ENCODE results near the gene KRTAP19-3. TPM values are rescaled to one million over a fixed set of nuclear protein-coding genes. Genes with fewer than 3 reads are reported as not detected.
"Not testable (repeated sequence)": the region's sequence is repeated elsewhere in the genome, so short reads cannot be mapped to it uniquely, and the experiment has no call there.

KRTAP19-3 gene
- total RNA-seq, result not detected

GRCh38 chr21:30491963-30492428 is at the start of gene KRTAP19-3:
Gene KRTAP19-3 (minus strand): TSS chr21:30492013. CDS start chr21:30491957, 56 bp downstream.
- DNase-seq (ENCODE audit: low spot score) (no peak), ATAC-seq (no peak)
- intact Hi-C loops (cut with DNase I), result no loop called here

- ATAC-seq, result no peak
Observed at GRCh38 chr21:30518876-30519275, 27.1 kb upstream of the KRTAP19-3 start.

GRCh38 chr21:30515681-30516080 is 23.9 kb upstream of the KRTAP19-3 start:
- no peak for ATAC-seq
- intact Hi-C loops (cut with DNase I), result no loop called here
- DNase-seq (ENCODE audit: low spot score), result no peak

More at GRCh38 chr21:30518876-30519275, 27.1 kb upstream of the KRTAP19-3 start:
- intact Hi-C loops (cut with DNase I), result no loop called here
- DNase-seq (ENCODE audit: low spot score), result no peak

- intact Hi-C loops (cut with DNase I); DNase-seq (ENCODE audit: low spot score); ATAC-seq: not testable (repeated sequence)
Observed at GRCh38 chr21:30505621-30506205, 13.9 kb upstream of the KRTAP19-3 start.

- ATAC-seq, result no peak
- no peak for DNase-seq (ENCODE audit: low spot score)
- intact Hi-C loops (cut with DNase I), result no loop called here
Observed at GRCh38 chr21:30502041-30502440, 10.2 kb upstream of the KRTAP19-3 start, which contains the start of gene KRTAP19-5. Gene KRTAP19-5 (minus strand): TSS chr21:30502141. CDS start chr21:30502090, 51 bp downstream.

GRCh38 chr21:30497065-30497464 is 5.3 kb upstream of the KRTAP19-3 start, which contains the start of gene KRTAP19-4:
Gene KRTAP19-4 (minus strand): TSS chr21:30497165. CDS start chr21:30497110, 55 bp downstream.
- intact Hi-C loops (cut with DNase I), result no loop called here
- no peak for ATAC-seq
- no peak for DNase-seq (ENCODE audit: low spot score)

- ATAC-seq, result no peak
- intact Hi-C loops (cut with DNase I), result no loop called here
Observed at GRCh38 chr21:30487336-30487735, 4.5 kb downstream of the KRTAP19-3 start, which contains the start of gene KRTAP19-2. Gene KRTAP19-2 (minus strand): TSS chr21:30487436. CDS start chr21:30487348, 88 bp downstream.

GRCh38 chr21:30486180-30486579 is 5.6 kb downstream of the KRTAP19-3 start:
- intact Hi-C loops (cut with DNase I), result no loop called here
- ATAC-seq, result no peak
- DNase-seq (ENCODE audit: low spot score), result no peak

More at GRCh38 chr21:30487336-30487735, 4.5 kb downstream of the KRTAP19-3 start, which contains the start of gene KRTAP19-2:
- no peak for DNase-seq (ENCODE audit: low spot score)

- no peak for DNase-seq (ENCODE audit: low spot score)
- ATAC-seq, result no peak
- intact Hi-C loops (cut with DNase I), result no loop called here
Observed at GRCh38 chr21:30482130-30482529, 9.7 kb downstream of the KRTAP19-3 start.

- no peak for DNase-seq (ENCODE audit: low spot score)
- ATAC-seq, result no peak
- intact Hi-C loops (cut with DNase I), result no loop called here
Observed at GRCh38 chr21:30480145-30480544, 11.7 kb downstream of the KRTAP19-3 start, which contains the start of gene KRTAP19-1. Gene KRTAP19-1 (minus strand): TSS chr21:30480367. CDS start chr21:30480317, 50 bp downstream.

GRCh38 chr21:30479259-30479658 is 12.6 kb downstream of the KRTAP19-3 start:
- intact Hi-C loops (cut with DNase I), result no loop called here
- ATAC-seq (no peak), DNase-seq (ENCODE audit: low spot score) (no peak)

GRCh38 chr21:30478004-30478403 is 13.8 kb downstream of the KRTAP19-3 start:
- intact Hi-C loops (cut with DNase I), result no loop called here
- DNase-seq (ENCODE audit: low spot score) (no peak), ATAC-seq (no peak)

- ATAC-seq, result no peak
- intact Hi-C loops (cut with DNase I), result no loop called here
- no peak for DNase-seq (ENCODE audit: low spot score)
Observed at GRCh38 chr21:30468900-30469714, 22.7 kb downstream of the KRTAP19-3 start.

- DNase-seq (ENCODE audit: low spot score), result no peak
- intact Hi-C loops (cut with DNase I), result no loop called here
- ATAC-seq, result no peak
Observed at GRCh38 chr21:30463713-30464112, 28.1 kb downstream of the KRTAP19-3 start.

- ATAC-seq, result no peak
- intact Hi-C loops (cut with DNase I), result no loop called here
- DNase-seq (ENCODE audit: low spot score), result no peak
Observed at GRCh38 chr21:30448514-30448913, 43.3 kb downstream of the KRTAP19-3 start.

- DNase-seq (ENCODE audit: low spot score), result no peak
- no peak for ATAC-seq
- intact Hi-C loops (cut with DNase I), result no loop called here
Observed at GRCh38 chr21:30447056-30447455, 44.8 kb downstream of the KRTAP19-3 start.

- DNase-seq (ENCODE audit: low spot score) (no peak), ATAC-seq (no peak)
- intact Hi-C loops (cut with DNase I), result no loop called here
Observed at GRCh38 chr21:30444204-30444603, 47.6 kb downstream of the KRTAP19-3 start.

GRCh38 chr21:30443226-30443625 is 48.6 kb downstream of the KRTAP19-3 start:
- intact Hi-C loops (cut with DNase I), result no loop called here
- ATAC-seq (no peak), DNase-seq (ENCODE audit: low spot score) (no peak)

All from sciatic nerve (tissue), 2 donors.